Activated naive CD4-positive, alpha-beta T cell treated with anti-CD3 and anti-CD28 coated beads, Interleukin-2, amount 50 U/mL, for 24 hours (primary cell): Measurements from ENCODE around the gene NUDT16L1.
A peak's percentile ranks its signal among the peaks of the same experiment; 100 is the strongest.

Source experiments
- H3K27ac Mint-ChIP-seq: one replicate; pipeline ENCODE4 v1.8.0; 2021; ENCODE audit warnings: mild to moderate bottlenecking, mixed read lengths
- H3K27me3 Mint-ChIP-seq: one replicate; pipeline ENCODE4 v1.8.0; 2021; ENCODE audit warnings: mixed read lengths
- H3K36me3 Mint-ChIP-seq: one replicate; pipeline ENCODE4 v1.8.0; 2021; ENCODE audit warnings: mixed read lengths
- H3K4me1 Mint-ChIP-seq: one replicate; pipeline ENCODE4 v1.8.0; 2021; ENCODE audit warnings: mixed read lengths
- H3K4me3 Mint-ChIP-seq: one replicate; pipeline ENCODE4 v1.8.0; 2021; ENCODE audit warnings: mild to moderate bottlenecking, mixed read lengths
- H3K9me3 Mint-ChIP-seq: one replicate; pipeline ENCODE4 v1.8.0; 2021; ENCODE audit warnings: mixed read lengths

The NUDT16L1 gene

DNA sequence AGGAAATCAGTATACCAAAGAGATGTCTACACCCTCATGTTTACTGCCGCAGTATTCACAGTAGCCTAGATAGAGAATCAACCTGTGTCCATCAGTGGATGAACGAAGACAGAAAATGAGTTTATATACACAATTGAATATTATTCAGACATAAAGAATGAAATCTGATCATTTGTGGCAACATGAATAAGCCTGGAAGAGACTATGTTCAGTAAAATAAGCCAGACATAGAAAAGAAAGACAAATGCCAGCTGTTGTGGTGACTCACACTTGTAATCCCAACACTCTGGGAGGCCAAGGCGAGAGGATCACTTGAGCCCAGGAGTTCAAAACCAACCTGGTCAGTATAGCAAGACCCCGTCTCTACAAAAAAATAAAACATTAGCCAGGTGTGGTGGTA is 16.1 kb downstream of the NUDT16L1 start:
- Mint-ChIP-seq H3K27me3 (no peaks in the 10 kb centered on the region), H3K4me3 (no peak overlapping the region), H3K27ac (no peak overlapping the region), H3K4me1 (peaks cover 4% of the 10 kb centered on the region), H3K9me3 (no peaks in the 10 kb centered on the region), H3K36me3 (peaks cover 14% of the 10 kb centered on the region)

DNA sequence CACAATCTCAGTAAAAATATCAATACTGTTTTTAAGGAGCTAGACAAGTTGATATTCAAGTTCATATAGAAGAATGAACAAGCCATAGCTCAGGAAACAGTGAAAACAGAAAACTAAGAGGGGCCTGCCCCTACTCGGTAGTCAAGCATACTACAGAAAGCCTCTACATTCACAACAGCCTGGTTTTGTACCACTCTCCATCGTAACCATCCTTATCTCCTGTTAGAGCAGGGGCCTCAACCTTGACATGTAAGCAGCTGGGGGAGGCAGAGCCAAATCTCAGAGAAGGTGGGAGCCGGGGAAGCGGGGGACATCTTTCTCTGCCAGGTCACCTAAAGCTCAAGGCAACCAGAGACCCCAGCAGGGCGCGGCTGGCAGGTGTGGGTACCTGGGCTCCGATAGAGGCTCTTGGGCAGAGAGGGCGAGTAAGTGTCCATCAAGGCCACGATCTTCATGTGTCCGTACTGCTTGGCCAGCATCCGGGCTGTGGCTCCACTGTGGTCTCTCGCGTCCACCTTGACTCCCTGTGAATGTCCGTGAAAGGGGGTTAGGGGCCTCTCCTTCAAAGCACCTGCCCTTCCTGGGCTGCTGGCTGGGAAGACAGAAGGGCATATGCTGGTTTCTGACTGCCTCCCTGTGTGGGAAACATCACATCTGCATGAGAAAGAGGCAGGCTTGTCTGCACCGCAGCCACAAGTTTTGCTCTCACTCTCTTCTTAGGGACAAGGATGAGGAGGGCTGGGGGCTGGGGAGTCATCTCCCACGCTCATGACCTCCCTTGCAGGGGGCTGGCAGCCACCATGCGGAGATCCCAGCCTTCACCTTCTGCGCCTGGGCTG is 20.5 kb downstream of the NUDT16L1 start:
- peak overlapping the region; percentile 23 for H3K27ac Mint-ChIP-seq
- no peaks in the 10 kb centered on the region for H3K27me3 Mint-ChIP-seq
- peaks cover 11% of the 10 kb centered on the region for H3K36me3 Mint-ChIP-seq
- H3K4me1 Mint-ChIP-seq: peaks cover 4% of the 10 kb centered on the region
- no peak overlapping the region for H3K4me3 Mint-ChIP-seq
- H3K9me3 Mint-ChIP-seq: no peaks in the 10 kb centered on the region

DNA sequence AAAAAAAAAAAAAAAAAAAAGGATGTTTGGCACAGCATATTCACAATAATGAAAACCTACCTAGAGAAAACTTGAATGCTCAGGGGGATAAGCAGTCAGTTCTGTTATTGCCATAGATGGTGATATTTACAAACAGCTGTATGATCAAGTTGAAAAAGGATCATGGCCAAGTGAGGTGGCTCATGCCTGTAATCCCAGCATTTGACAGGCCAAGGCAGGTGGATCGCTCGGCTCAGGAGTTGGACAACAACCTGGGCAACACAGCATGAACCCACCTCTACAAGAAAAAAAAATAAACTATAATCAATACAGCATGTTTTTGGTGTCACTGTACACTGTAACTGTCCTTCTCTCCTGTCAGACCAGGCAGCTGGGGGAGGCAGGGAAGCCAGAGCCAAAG is 21.6 kb downstream of the NUDT16L1 start:
- H3K4me1 Mint-ChIP-seq: peaks cover 4% of the 10 kb centered on the region
- H3K36me3 Mint-ChIP-seq: peaks cover 5% of the 10 kb centered on the region
- H3K27ac Mint-ChIP-seq: no peak overlapping the region
- H3K27me3 Mint-ChIP-seq: no peaks in the 10 kb centered on the region
- H3K9me3 Mint-ChIP-seq: no peaks in the 10 kb centered on the region
- H3K4me3 Mint-ChIP-seq: no peak overlapping the region

DNA sequence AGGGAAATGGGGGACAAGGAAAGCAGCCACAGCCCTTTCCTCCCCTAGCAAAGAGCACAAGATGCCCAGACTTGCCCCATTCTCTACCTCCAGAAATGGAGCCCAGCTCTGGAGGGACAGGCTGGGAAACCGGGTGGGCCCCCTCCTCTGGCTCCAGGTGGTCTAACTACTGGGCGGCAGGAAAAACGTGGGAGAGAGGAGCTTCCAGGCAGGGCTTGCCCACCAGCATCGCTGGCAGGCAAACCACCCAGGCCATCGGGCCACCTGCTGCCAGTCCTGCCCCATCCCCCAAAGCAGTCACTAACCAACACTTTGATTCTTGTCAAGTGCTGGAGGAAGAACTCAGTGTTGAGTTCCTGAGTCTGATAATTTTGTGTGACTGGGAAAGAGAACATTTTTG is 25.1 kb downstream of the NUDT16L1 start:
- Mint-ChIP-seq H3K9me3 (no peaks in the 10 kb centered on the region), H3K4me3 (no peak overlapping the region), H3K27ac (no peak overlapping the region), H3K27me3 (no peaks in the 10 kb centered on the region), H3K36me3 (peaks cover under 1% of the 10 kb centered on the region), H3K4me1 (peaks cover 2% of the 10 kb centered on the region)

DNA sequence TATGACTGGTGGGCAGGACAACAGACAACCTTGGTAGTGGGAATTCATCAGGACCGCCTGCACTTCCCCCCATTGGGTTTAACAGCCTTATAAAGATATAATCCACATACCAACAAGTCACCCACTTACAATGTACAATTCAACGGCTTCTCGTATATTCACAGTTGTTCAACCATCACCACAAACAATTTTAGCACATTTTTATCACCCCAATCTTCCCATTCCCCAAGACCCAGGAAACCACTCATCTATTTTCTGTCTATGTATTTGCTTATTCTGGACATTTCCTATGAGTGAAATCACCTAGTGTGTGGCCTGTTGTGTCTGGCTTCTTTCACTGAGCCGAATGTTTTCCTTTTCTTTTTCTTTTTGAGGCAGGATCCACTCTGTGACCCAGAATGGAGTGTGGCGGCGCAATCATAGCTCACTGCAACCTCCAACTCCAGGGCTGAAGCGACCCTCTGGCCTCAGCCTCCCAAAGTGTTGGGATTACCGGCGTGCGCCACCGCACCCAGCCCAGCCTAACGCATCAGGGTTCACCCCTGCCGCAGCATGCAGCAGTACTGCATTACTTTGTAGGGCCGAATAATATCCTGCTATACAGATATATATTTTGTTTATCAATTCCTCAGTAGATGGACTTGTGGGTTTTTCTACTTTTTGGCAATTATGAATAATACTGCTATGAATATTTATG is 29.9 kb downstream of the NUDT16L1 start:
- Mint-ChIP-seq H3K4me1 (no peaks in the 10 kb centered on the region), H3K27ac (no peak overlapping the region), H3K9me3 (no peaks in the 10 kb centered on the region), H3K36me3 (no peaks in the 10 kb centered on the region), H3K27me3 (no peaks in the 10 kb centered on the region), H3K4me3 (no peak overlapping the region)

DNA sequence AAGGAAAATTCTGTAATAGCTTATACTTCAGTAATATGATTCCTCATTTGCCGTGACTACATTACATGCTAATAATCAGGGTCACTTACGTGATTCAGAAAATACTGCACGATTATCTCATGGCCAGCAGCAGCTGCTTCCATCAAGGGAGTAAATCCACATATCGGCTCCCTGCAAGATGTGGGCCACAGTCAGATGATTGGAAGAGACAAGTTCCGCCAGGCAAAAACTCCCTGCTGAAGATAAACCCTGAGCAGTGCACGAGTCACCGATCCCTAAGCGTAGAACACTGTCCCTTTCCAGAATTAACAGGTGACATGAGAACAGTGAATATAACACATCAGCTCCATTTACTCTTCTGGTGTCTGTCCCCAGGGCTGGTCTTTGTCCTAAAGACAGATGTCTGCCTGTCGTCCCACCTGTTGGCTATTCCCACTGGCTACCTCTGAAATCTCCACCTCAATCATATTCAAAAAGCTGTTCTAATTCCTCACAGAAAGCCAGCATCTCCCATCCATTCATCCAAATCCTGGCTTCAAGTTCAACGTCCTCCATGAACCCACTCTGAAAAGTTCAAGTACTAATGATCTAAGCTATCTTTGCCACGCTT is 31.4 kb downstream of the NUDT16L1 start:
- Mint-ChIP-seq H3K27ac (peak overlapping the region; percentile 9), H3K36me3 (no peaks in the 10 kb centered on the region), H3K27me3 (no peaks in the 10 kb centered on the region), H3K4me1 (no peaks in the 10 kb centered on the region), H3K9me3 (no peaks in the 10 kb centered on the region), H3K4me3 (no peak overlapping the region)

DNA sequence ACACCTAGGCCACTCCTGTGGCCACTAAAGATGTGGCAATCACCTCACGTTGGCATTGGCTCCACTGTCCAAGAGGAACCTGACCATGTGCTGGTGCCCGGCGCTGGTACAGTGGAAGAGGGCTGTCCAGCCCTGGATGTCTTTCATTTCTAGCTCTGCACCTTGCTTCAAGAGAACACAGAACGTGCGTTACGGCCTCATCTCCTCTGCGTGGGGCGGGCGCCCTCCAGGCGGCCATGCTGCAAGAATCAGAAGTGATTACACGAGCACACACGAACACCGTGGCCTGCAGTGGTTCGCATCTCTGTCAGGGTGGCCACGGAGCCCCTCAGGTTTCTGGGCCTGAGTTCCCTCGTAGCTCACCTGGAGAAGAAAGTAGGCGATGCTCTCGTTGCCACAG is 33.3 kb downstream of the NUDT16L1 start:
- Mint-ChIP-seq H3K9me3 (no peaks in the 10 kb centered on the region), H3K27me3 (no peaks in the 10 kb centered on the region), H3K4me1 (peaks cover 4% of the 10 kb centered on the region), H3K36me3 (peaks cover 3% of the 10 kb centered on the region), H3K4me3 (no peak overlapping the region), H3K27ac (peak overlapping the region; percentile 62)

DNA sequence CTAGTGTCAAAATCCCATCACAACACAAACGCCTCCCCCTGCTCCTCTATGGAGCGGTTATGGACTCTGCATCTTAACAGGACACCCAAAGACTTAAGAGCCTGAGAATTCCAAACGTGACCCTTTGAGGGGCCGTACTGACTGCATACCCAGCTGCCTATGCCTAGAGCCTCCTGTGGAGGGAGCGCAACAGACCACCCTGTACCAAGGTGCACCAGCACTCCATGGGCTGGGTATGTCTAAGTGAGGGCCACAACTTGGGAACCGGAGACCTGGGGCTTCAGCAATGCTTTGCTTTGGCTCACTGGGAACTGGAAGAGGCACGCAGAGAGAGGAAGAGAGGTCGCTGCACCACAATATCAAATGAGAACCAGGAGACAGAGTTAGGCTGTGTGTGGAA is 35.3 kb downstream of the NUDT16L1 start:
- H3K9me3 Mint-ChIP-seq: no peaks in the 10 kb centered on the region
- peaks cover 4% of the 10 kb centered on the region for H3K36me3 Mint-ChIP-seq
- peaks cover 9% of the 10 kb centered on the region for H3K4me1 Mint-ChIP-seq
- H3K4me3 Mint-ChIP-seq: no peak overlapping the region
- no peaks in the 10 kb centered on the region for H3K27me3 Mint-ChIP-seq
- no peak overlapping the region for H3K27ac Mint-ChIP-seq

DNA sequence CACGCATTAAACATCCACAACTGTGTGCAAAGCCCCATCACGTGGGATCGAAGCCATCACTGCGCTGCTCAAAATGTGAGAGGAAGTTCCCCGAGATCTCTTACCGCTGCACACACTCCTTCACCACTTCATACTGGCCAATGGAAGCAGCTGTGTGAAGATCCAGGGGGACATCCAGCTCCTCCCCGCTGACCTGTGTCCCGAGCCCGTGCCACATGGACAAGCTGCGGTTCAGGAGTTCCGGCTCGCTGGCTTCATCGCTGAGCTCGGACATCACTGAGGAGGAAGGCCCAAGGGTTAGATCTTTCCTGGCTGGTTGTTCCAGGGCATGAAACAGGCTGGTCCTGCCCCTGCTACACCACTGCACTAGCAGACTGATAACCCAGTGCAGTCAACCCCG is 36.5 kb downstream of the NUDT16L1 start:
- peaks cover 10% of the 10 kb centered on the region for H3K4me1 Mint-ChIP-seq
- H3K9me3 Mint-ChIP-seq: no peaks in the 10 kb centered on the region
- peaks cover 4% of the 10 kb centered on the region for H3K36me3 Mint-ChIP-seq
- no peak overlapping the region for H3K27ac Mint-ChIP-seq
- H3K27me3 Mint-ChIP-seq: no peaks in the 10 kb centered on the region
- no peak overlapping the region for H3K4me3 Mint-ChIP-seq

DNA sequence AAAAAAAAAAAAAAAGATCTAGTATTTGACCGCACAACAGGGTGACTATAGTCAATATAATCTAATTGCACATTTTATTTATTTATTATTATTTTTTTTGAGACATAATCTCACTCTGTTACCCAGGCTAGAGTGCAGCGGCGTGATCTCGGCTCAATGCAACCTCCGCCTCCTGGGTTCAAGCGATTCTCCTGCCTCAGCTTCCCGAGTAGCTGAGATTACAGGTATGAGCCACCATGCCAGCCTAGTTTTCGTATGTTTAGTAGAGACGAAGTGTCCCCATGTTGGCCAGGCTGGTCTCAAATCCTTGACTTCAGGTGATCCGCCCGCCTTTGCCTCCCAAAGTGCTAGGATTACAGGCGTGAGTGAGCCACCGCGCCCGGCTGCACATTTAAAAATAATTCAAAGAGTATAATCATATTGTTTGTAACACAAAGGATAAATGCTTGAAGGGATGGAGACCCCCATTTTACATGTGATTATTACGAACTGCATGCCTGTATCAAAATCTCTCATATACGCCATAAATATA is 39.9 kb downstream of the NUDT16L1 start:
- H3K27ac Mint-ChIP-seq: no peak overlapping the region
- H3K9me3 Mint-ChIP-seq: no peaks in the 10 kb centered on the region
- peaks cover 4% of the 10 kb centered on the region for H3K36me3 Mint-ChIP-seq
- no peaks in the 10 kb centered on the region for H3K27me3 Mint-ChIP-seq
- peak overlapping the region; percentile 93 for H3K4me3 Mint-ChIP-seq
- H3K4me1 Mint-ChIP-seq: peaks cover 15% of the 10 kb centered on the region

DNA sequence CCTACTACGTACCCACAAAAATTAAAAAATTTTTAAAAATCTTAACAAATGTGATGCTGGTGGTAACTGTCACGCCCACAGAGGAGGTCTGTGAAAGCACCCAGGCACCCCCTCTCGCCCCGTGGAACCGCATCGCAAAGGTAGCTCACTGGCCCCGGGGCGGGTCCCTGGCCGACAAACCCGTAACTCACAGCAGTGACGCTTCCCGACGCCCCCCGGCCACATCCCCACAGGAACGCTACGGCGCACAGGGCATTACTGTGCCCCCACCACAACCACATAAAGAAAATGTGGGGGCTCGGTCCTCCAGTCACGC is 40.3 kb downstream of the NUDT16L1 start:
- Mint-ChIP-seq H3K4me3 (peak overlapping the region; percentile 93), H3K27me3 (no peaks in the 10 kb centered on the region), H3K27ac (peak overlapping the region; percentile 59), H3K36me3 (peaks cover 4% of the 10 kb centered on the region), H3K9me3 (no peaks in the 10 kb centered on the region), H3K4me1 (peaks cover 15% of the 10 kb centered on the region)

DNA sequence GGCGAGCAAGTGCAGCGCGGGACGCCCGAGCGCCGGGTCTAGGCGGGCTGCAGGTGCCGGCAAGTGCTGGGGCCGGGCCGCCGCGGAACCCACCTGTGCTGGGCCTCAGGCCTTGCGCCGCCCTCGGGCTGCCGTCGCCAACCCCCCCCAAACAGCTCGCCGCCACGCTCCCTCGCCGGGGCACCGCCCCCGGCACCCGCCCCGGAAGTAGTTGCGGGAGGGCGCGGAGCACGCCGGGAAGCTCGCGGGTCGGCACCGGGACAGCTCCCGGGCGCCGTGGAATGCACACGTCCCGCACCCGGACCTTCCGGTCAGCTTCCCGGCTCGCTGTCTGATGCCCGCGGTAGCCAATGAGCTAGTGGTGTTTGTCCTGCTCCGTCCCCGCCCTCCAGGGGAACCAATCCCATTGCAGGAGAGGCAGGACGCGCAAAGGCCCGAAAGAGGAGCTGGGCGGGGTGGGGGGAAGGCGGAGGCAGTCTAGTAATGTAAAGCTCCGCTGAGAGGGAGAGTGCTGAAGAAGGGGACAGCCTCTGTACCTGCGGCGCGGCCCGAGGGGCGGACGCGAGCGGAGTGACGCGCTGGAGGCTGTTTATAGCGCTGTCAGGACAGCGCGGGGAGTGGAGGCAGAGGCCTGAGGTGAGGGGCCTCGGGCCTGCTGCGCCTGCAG is 40.8 kb downstream of the NUDT16L1 start, which contains the start of the genes ANKS3 and DNAAF8:
ANKS3 (minus strand) TSS at position 209 of the 667 bp plus-strand sequence. CDS start 4,122 bp downstream, outside the sequence.
DNAAF8 (plus strand) TSS at position 475 of the 667 bp plus-strand sequence. CDS start 1,978 bp downstream, outside the sequence.
- H3K36me3 Mint-ChIP-seq: peaks cover 4% of the 10 kb centered on the region
- peak within 1 kb of the TSS; percentile 93 for H3K4me3 Mint-ChIP-seq
- H3K27ac Mint-ChIP-seq: peak within 1 kb of the TSS; percentile 80
- no peaks in the 10 kb centered on the region for H3K27me3 Mint-ChIP-seq
- peaks cover 15% of the 10 kb centered on the region for H3K4me1 Mint-ChIP-seq
- H3K9me3 Mint-ChIP-seq: no peaks in the 10 kb centered on the region

DNA sequence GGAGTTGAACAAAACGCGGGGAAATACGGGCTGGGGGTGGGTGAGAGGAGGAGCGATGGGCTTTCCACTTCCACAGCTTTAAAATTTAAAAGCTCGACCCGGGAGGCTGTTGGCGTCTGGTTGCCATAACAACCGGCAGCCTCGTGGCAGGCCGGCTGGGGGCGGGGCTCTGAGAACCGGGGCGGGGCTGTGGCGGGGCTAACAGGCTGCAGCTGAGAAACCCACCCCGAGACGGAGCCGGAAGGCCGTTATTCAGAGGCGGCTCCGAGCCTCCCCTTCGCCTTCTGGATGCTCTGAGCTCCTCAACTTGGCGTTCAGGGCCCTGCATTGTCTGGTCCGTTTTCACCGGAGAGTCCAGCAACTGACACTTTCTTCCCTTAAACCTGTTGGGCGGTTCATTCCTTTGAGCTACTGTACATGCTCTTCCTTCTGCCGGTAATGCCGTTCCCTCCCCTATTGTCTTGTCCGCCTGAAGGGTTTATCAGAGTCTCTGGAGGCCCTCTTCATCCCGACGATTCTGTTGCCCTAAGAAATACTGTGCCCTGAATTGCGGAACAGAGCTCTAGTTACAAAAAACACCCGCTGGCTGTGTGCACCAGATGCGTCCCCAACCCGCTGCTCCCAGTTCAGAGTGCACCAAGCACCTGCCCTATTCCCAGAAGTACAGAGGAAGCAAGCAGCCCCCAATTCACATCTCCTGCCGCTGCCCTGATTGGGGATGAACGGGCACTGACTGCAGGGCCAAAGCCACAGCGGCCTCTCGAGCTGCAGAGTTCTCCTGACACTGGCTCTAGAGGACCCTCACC is 41.6 kb downstream of the NUDT16L1 start:
- no peaks in the 10 kb centered on the region for H3K27me3 Mint-ChIP-seq

DNA sequence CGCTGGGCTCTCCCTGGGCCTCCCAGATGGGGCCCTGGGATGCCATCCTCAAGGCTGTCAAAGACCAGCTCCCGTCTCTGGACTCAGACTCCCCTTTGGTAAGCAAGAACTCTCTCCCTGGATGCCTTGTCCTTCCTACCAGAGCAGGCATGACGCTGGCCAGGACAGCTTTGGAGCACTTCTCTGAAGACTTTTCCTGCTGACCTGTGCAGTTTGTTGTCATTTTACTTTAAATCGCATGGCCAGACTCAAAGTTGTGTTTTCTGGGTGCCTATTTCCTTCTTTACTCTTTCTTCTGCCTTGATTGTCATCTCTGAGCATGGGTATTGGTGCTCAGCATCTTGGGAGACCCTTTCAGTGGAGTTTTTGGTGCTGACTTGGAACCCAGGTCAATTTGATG is 43.2 kb downstream of the NUDT16L1 start:
- H3K27me3 Mint-ChIP-seq: no peaks in the 10 kb centered on the region
- H3K4me1 Mint-ChIP-seq: peaks cover 11% of the 10 kb centered on the region
- peaks cover 2% of the 10 kb centered on the region for H3K36me3 Mint-ChIP-seq
- H3K4me3 Mint-ChIP-seq: no peak overlapping the region
- no peak overlapping the region for H3K27ac Mint-ChIP-seq
- H3K9me3 Mint-ChIP-seq: no peaks in the 10 kb centered on the region

More for the DNA sequence above, 41.6 kb downstream of the NUDT16L1 start:
- H3K27ac Mint-ChIP-seq: peak overlapping the region; percentile 80
- peaks cover 15% of the 10 kb centered on the region for H3K4me1 Mint-ChIP-seq
- peak overlapping the region; percentile 93 for H3K4me3 Mint-ChIP-seq
- H3K36me3 Mint-ChIP-seq: peaks cover 4% of the 10 kb centered on the region
- H3K9me3 Mint-ChIP-seq: no peaks in the 10 kb centered on the region

DNA sequence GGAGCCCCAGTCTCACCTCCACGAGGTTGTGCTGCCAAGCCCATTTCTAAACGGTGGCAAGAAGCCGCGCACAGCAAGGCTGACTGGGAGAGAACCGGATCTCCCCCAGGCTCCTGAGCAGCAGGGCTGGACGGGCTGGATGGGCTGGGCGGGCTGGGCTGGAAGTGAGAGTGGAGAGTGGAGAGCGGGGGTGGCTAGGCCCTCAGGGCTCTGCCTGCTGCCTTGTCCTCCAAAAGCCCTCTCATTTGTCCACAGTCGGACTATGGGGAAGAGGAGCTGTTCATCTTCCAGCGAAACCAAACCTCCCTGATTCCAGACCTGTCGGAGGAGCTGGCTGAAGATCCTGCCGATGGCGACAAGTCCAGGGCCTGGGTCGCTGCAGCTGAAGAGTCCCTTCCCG is 44.2 kb downstream of the NUDT16L1 start:
- Mint-ChIP-seq H3K9me3 (no peaks in the 10 kb centered on the region), H3K36me3 (peaks cover 2% of the 10 kb centered on the region), H3K4me1 (peaks cover 11% of the 10 kb centered on the region), H3K27me3 (no peaks in the 10 kb centered on the region), H3K4me3 (no peak overlapping the region), H3K27ac (no peak overlapping the region)
